Measurements from ENCODE around the gene TENT5D.
"Not testable (repeated sequence)": the region's sequence is repeated elsewhere in the genome, so short reads cannot be mapped to it uniquely, and the experiment has no call there.

The TENT5D gene

GRCh38 chrX:80420147-80420546 is at the start of gene TENT5D:
Gene TENT5D (plus strand): TSS chrX:80420447. CDS start chrX:80442540, 22,093 bp downstream.
- H3K4me1 ChIP-seq (ENCODE audit: control insufficient read depth in 1 of 2, insufficient read depth in 2 of 2, low read length in 2 of 2): no peaks in the 10 kb centered on the region
- H3K4me3 ChIP-seq (ENCODE audit: low read depth in 1 of 2, low read length in 2 of 2): no peak within 1 kb of the TSS
- no peak within 1 kb of the TSS for H3K27ac ChIP-seq (ENCODE audit: low read length)
- no peaks in the 10 kb centered on the region for H3K9me3 ChIP-seq (ENCODE audit: control insufficient read depth in 1 of 2, low read length in 2 of 2)
- H3K36me3 ChIP-seq (ENCODE audit: control insufficient read depth in 1 of 2, insufficient read depth in 2 of 2, low read length in 2 of 2): no peaks in the 10 kb centered on the region
- no peaks in the 10 kb centered on the region for H3K27me3 ChIP-seq (ENCODE audit: low read depth, low read length)

GRCh38 chrX:80385651-80386050 is 34.6 kb upstream of the TENT5D start:
- H3K4me3 ChIP-seq (ENCODE audit: low read depth in 1 of 2, low read length in 2 of 2); H3K4me1 ChIP-seq (ENCODE audit: control insufficient read depth in 1 of 2, insufficient read depth in 2 of 2, low read length in 2 of 2); H3K9me3 ChIP-seq (ENCODE audit: control insufficient read depth in 1 of 2, low read length in 2 of 2); H3K27me3 ChIP-seq (ENCODE audit: low read depth, low read length); H3K27ac ChIP-seq (ENCODE audit: low read length); H3K36me3 ChIP-seq (ENCODE audit: control insufficient read depth in 1 of 2, insufficient read depth in 2 of 2, low read length in 2 of 2): not testable (repeated sequence)

- Histone ChIP-seq H3K36me3 (ENCODE audit: control insufficient read depth in 1 of 2, insufficient read depth in 2 of 2, low read length in 2 of 2) (no peaks in the 10 kb centered on the region), H3K9me3 (ENCODE audit: control insufficient read depth in 1 of 2, low read length in 2 of 2) (no peaks in the 10 kb centered on the region), H3K27ac (ENCODE audit: low read length) (no peak overlapping the region), H3K4me1 (ENCODE audit: control insufficient read depth in 1 of 2, insufficient read depth in 2 of 2, low read length in 2 of 2) (no peaks in the 10 kb centered on the region), H3K27me3 (ENCODE audit: low read depth, low read length) (no peaks in the 10 kb centered on the region), H3K4me3 (ENCODE audit: low read depth in 1 of 2, low read length in 2 of 2) (no peak overlapping the region)
These were observed 32.0 kb upstream of the TENT5D start for GRCh38 chrX:80388206-80388605.

DNA sequence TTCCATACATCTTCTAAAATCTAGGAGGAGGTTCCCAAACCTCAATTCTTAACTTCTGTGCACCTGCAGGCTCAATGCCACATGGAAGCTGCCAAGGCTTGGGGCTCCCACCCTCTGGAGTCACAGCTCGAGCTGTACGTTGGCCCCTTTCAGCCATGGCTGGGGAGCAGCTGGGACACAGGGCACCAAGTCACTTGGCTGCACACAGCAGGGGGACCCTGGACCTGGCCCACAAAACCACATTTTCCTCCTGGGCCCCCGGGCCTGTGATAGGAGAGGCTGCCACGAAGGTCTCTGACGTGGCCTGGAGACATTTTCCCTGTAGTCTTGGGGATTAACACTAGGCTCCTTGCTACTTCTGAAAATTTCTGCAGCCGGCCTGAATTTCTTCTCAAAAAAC is 8.2 kb upstream of the TENT5D start:
- no peaks in the 10 kb centered on the region for H3K4me1 ChIP-seq (ENCODE audit: control insufficient read depth in 1 of 2, insufficient read depth in 2 of 2, low read length in 2 of 2)
- no peaks in the 10 kb centered on the region for H3K27me3 ChIP-seq (ENCODE audit: low read depth, low read length)
- no peaks in the 10 kb centered on the region for H3K36me3 ChIP-seq (ENCODE audit: control insufficient read depth in 1 of 2, insufficient read depth in 2 of 2, low read length in 2 of 2)
- H3K4me3 ChIP-seq (ENCODE audit: low read depth in 1 of 2, low read length in 2 of 2): no peak overlapping the region
- no peak overlapping the region for H3K27ac ChIP-seq (ENCODE audit: low read length)
- no peaks in the 10 kb centered on the region for H3K9me3 ChIP-seq (ENCODE audit: control insufficient read depth in 1 of 2, low read length in 2 of 2)

DNA sequence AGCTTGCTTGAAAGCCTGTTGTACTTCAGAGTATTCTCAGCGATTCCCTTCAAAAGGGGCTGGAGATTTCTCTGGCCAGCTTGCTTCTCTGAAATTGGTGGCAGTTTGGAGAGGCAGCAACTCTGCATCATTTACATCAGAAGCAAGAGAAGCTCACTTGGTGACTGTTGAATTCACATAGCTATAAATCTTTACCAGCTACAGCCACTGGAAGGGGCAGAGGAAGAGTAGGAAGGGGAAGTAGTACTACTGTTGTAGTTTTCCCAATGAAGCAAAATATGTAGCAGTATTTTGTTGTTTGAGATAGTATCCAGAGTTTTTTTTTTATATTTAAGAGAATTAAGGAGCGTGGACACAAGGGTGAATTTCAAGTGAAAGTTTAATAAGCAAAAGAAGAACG is 2.8 kb downstream of the TENT5D start:
- no peak overlapping the region for H3K4me3 ChIP-seq (ENCODE audit: low read depth in 1 of 2, low read length in 2 of 2)

GRCh38 chrX:80423744-80424143 is 3.5 kb downstream of the TENT5D start:
- Histone ChIP-seq H3K9me3 (ENCODE audit: control insufficient read depth in 1 of 2, low read length in 2 of 2) (no peaks in the 10 kb centered on the region), H3K27me3 (ENCODE audit: low read depth, low read length) (no peaks in the 10 kb centered on the region), H3K27ac (ENCODE audit: low read length) (no peak overlapping the region), H3K4me1 (ENCODE audit: control insufficient read depth in 1 of 2, insufficient read depth in 2 of 2, low read length in 2 of 2) (no peaks in the 10 kb centered on the region), H3K36me3 (ENCODE audit: control insufficient read depth in 1 of 2, insufficient read depth in 2 of 2, low read length in 2 of 2) (no peaks in the 10 kb centered on the region), H3K4me3 (ENCODE audit: low read depth in 1 of 2, low read length in 2 of 2) (no peak overlapping the region)

More for the DNA sequence above, 2.8 kb downstream of the TENT5D start:
- Histone ChIP-seq H3K27me3 (ENCODE audit: low read depth, low read length) (no peaks in the 10 kb centered on the region), H3K36me3 (ENCODE audit: control insufficient read depth in 1 of 2, insufficient read depth in 2 of 2, low read length in 2 of 2) (no peaks in the 10 kb centered on the region), H3K27ac (ENCODE audit: low read length) (no peak overlapping the region), H3K9me3 (ENCODE audit: control insufficient read depth in 1 of 2, low read length in 2 of 2) (no peaks in the 10 kb centered on the region), H3K4me1 (ENCODE audit: control insufficient read depth in 1 of 2, insufficient read depth in 2 of 2, low read length in 2 of 2) (no peaks in the 10 kb centered on the region)

DNA sequence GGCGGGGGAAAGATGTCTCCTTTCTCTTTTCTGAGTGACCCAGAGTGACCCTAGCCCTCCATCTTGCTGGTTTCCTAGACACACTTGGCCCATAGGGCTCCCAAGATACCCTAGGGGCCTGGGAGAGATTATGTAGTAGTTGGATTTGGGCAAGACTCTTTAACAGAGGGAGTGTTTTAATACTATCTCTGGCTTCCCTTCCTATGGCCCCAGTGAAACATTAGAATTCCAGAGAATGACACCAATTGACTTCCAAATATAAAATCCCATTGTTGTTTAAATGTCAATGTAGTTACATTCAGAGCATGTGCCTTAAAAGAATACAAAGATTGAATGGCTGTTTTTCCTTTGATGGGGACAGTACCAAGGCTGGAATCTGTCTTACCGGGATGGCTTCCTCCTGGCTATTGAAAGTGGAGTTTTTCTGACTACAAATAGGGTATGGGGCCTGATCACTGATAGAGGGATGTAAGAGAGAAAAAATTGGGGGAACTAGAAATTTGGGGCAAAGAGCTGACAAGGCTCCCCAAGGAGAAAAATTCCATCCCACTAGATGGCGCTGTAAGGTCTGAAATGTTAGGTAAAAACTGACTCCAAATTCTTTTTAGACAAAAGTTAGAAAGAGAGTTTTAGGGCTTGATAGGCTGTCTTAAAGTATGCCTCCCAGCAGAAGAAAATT is 10.7 kb downstream of the TENT5D start:
- H3K4me3 ChIP-seq (ENCODE audit: low read depth in 1 of 2, low read length in 2 of 2): no peak overlapping the region
- H3K4me1 ChIP-seq (ENCODE audit: control insufficient read depth in 1 of 2, insufficient read depth in 2 of 2, low read length in 2 of 2): no peaks in the 10 kb centered on the region
- no peaks in the 10 kb centered on the region for H3K27me3 ChIP-seq (ENCODE audit: low read depth, low read length)
- no peak overlapping the region for H3K27ac ChIP-seq (ENCODE audit: low read length)
- H3K36me3 ChIP-seq (ENCODE audit: control insufficient read depth in 1 of 2, insufficient read depth in 2 of 2, low read length in 2 of 2): no peaks in the 10 kb centered on the region
- H3K9me3 ChIP-seq (ENCODE audit: control insufficient read depth in 1 of 2, low read length in 2 of 2): no peaks in the 10 kb centered on the region

- Histone ChIP-seq H3K27ac (ENCODE audit: low read length) (no peak overlapping the region), H3K27me3 (ENCODE audit: low read depth, low read length) (no peaks in the 10 kb centered on the region), H3K36me3 (ENCODE audit: control insufficient read depth in 1 of 2, insufficient read depth in 2 of 2, low read length in 2 of 2) (no peaks in the 10 kb centered on the region), H3K9me3 (ENCODE audit: control insufficient read depth in 1 of 2, low read length in 2 of 2) (no peaks in the 10 kb centered on the region), H3K4me3 (ENCODE audit: low read depth in 1 of 2, low read length in 2 of 2) (no peak overlapping the region), H3K4me1 (ENCODE audit: control insufficient read depth in 1 of 2, insufficient read depth in 2 of 2, low read length in 2 of 2) (no peaks in the 10 kb centered on the region)
These were observed 11.2 kb downstream of the TENT5D start for GRCh38 chrX:80431505-80431832.

DNA sequence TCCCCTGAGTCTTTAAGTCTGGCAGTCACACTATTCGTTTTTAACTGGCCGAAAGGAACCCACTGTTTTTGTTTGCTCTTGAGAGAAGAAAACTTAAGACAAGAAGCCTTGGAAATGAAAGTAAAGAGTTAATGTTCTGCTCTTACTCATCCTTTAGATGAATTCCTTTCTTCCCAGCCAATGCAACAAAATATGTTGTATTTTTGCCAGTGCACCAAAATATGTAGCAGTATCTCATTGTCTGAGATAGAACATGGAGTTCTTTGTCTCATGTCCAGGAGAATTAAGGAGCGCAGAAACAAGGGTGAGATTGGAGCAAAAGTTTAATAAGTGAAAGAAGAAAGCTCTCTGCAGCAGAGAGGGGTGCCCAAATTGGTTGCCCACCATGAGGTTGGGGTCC is 12.2 kb downstream of the TENT5D start:
- no peaks in the 10 kb centered on the region for H3K4me1 ChIP-seq (ENCODE audit: control insufficient read depth in 1 of 2, insufficient read depth in 2 of 2, low read length in 2 of 2)
- no peak overlapping the region for H3K27ac ChIP-seq (ENCODE audit: low read length)
- no peak overlapping the region for H3K4me3 ChIP-seq (ENCODE audit: low read depth in 1 of 2, low read length in 2 of 2)
- no peaks in the 10 kb centered on the region for H3K36me3 ChIP-seq (ENCODE audit: control insufficient read depth in 1 of 2, insufficient read depth in 2 of 2, low read length in 2 of 2)
- H3K9me3 ChIP-seq (ENCODE audit: control insufficient read depth in 1 of 2, low read length in 2 of 2): no peaks in the 10 kb centered on the region
- no peaks in the 10 kb centered on the region for H3K27me3 ChIP-seq (ENCODE audit: low read depth, low read length)

DNA sequence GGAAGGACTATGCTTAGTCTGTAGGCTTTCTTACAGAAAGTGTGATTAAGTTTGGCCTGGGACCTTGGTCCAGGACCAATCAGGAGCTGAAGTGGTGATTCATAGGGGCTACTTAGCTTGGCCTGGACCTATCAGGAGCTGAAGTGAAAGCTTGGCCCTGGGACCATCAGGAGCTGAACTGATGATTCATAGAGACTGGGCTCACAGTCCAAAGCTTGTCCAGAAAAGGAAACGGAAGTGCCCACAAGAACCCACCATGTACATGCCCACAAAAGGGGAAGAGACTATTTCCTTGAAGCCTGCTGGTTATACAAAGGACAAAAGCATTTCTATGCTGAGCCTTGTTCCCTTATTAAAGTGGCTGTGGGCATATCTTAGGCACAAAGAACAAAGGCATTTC is 12.6 kb downstream of the TENT5D start:
- no peaks in the 10 kb centered on the region for H3K27me3 ChIP-seq (ENCODE audit: low read depth, low read length)
- H3K4me3 ChIP-seq (ENCODE audit: low read depth in 1 of 2, low read length in 2 of 2): no peak overlapping the region
- no peak overlapping the region for H3K27ac ChIP-seq (ENCODE audit: low read length)
- no peaks in the 10 kb centered on the region for H3K4me1 ChIP-seq (ENCODE audit: control insufficient read depth in 1 of 2, insufficient read depth in 2 of 2, low read length in 2 of 2)
- H3K36me3 ChIP-seq (ENCODE audit: control insufficient read depth in 1 of 2, insufficient read depth in 2 of 2, low read length in 2 of 2): no peaks in the 10 kb centered on the region
- H3K9me3 ChIP-seq (ENCODE audit: control insufficient read depth in 1 of 2, low read length in 2 of 2): no peaks in the 10 kb centered on the region

- not testable (repeated sequence) for H3K27ac ChIP-seq (ENCODE audit: low read length); H3K4me3 ChIP-seq (ENCODE audit: low read depth in 1 of 2, low read length in 2 of 2); H3K4me1 ChIP-seq (ENCODE audit: control insufficient read depth in 1 of 2, insufficient read depth in 2 of 2, low read length in 2 of 2); H3K27me3 ChIP-seq (ENCODE audit: low read depth, low read length); H3K9me3 ChIP-seq (ENCODE audit: control insufficient read depth in 1 of 2, low read length in 2 of 2); H3K36me3 ChIP-seq (ENCODE audit: control insufficient read depth in 1 of 2, insufficient read depth in 2 of 2, low read length in 2 of 2)
These were observed 47.9 kb downstream of the TENT5D start for GRCh38 chrX:80468166-80468565.

DNA sequence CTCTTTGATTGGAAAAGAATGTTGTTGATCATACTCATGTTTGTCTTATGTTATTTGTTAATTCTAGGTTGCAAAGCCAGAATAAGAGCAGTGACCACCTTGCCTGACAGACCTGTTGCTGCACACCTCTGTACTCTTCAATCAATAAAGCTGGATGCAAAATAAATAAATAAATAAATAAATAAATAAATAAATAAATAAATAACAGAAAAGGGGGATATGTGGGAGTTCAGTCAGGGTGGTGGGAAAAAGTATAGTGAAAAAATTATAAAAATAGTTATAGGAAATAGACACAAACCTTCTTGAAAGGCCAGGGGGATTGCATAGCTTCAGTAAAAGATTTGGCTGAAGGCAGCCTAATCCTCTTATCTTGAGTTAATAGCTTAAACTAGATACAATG is 51.3 kb downstream of the TENT5D start:
- no peaks in the 10 kb centered on the region for H3K4me1 ChIP-seq (ENCODE audit: control insufficient read depth in 1 of 2, insufficient read depth in 2 of 2, low read length in 2 of 2)
- no peaks in the 10 kb centered on the region for H3K27me3 ChIP-seq (ENCODE audit: low read depth, low read length)
- H3K36me3 ChIP-seq (ENCODE audit: control insufficient read depth in 1 of 2, insufficient read depth in 2 of 2, low read length in 2 of 2): no peaks in the 10 kb centered on the region
- H3K4me3 ChIP-seq (ENCODE audit: low read depth in 1 of 2, low read length in 2 of 2): no peak overlapping the region
- peaks cover 0 to 5% of the 10 kb centered on the region in 2 donors for H3K9me3 ChIP-seq (ENCODE audit: control insufficient read depth in 1 of 2, low read length in 2 of 2)
- no peak overlapping the region for H3K27ac ChIP-seq (ENCODE audit: low read length)

All from muscle layer of duodenum (tissue), 2 donors.